ENCODE data around the gene NR3C1.

Gene NR3C1

GRCh38 chr5:143244000-143244736, 159.3 kb downstream of the NR3C1 start:
- Histone ChIP-seq H2BK120ac (ENCODE audit: low read depth, low read length) (peak overlapping the region; percentile 98), H3K14ac (ENCODE audit: low read length in 2 of 2) (no peak overlapping the region), H3K36me3 (ENCODE audit: control insufficient read depth in 1 of 2, insufficient read depth in 2 of 2, low read depth in 1 of 2, low read length in 2 of 2) (no peaks in the 10 kb centered on the region), H2AFZ (ENCODE audit: low read depth, low read length) (peak overlapping the region; percentile 36), H3K4me2 (ENCODE audit: low read length, poor library complexity, severe bottlenecking) (peak overlapping the region; percentile 73), H3K4me1 (ENCODE audit: control insufficient read depth, insufficient read depth, low read depth, low read length) (peaks cover 20% of the 10 kb centered on the region), H3K79me1 (replicated peaks; ENCODE audit: low read length, poor library complexity, severe bottlenecking) (peaks cover 2% of the 10 kb centered on the region), H3K27ac (ENCODE audit: low read length, poor library complexity, severe bottlenecking) (peak overlapping the region; percentile 99), H2BK15ac (ENCODE audit: low read depth, poor library complexity, severe bottlenecking) (peak overlapping the region; percentile 88), H3K9me3 (ENCODE audit: control insufficient read depth, low read length) (no peaks in the 10 kb centered on the region), H3K23ac (ENCODE audit: low read length in 2 of 2) (no peak overlapping the region), H2AK5ac (ENCODE audit: low read length, severe bottlenecking) (peak overlapping the region; percentile 88), H4K8ac (ENCODE audit: low read length) (peak overlapping the region; percentile 85), H3K4ac (ENCODE audit: low read depth in 1 of 2, low read length in 2 of 2) (peak overlapping the region; percentile 86 to 94), H2BK5ac (ENCODE audit: low read depth, low read length, poor library complexity, severe bottlenecking) (peak overlapping the region; percentile 98), H3K18ac (ENCODE audit: low read depth in 1 of 2, low read length in 2 of 2) (peak overlapping the region; percentile 90 to 98), H2BK12ac (ENCODE audit: low read length in 2 of 2) (peak overlapping the region; percentile 83 to 99), H3K9ac (ENCODE audit: low read length) (peak overlapping the region; percentile 92), H3K27me3 (ENCODE audit: control insufficient read depth in 1 of 2, insufficient read depth in 1 of 2, low read length in 2 of 2) (no peaks in the 10 kb centered on the region), H3K4me3 (ENCODE audit: insufficient read depth in 1 of 2, low read depth in 1 of 2, low read length in 2 of 2) (peak overlapping the region in 1 of 2 experiments; percentile 63), H4K91ac (ENCODE audit: low read length) (peak overlapping the region; percentile 87)
- 1% methylated on average over 16 of the region's 16 CpGs for WGBS
- DNase-seq, result peak; percentile 98

DNA sequence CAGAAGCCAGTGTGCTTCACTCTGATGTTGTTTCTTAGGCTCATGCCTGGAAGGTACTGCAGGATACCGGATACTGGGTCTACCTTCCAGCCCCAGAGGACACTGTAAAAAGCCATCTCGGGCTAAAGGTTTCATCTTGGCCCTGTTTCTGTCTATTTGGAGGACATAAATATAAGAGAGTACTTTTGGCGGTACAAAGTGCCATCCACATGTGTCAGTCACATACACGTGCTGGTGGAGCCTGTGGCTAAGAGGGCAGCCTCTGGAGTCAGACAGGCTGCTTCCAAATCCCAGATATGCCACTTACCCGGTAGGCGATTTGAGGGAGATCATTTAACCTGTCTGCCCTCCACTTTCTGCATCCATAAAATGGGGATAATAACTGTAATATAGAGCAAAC, 160.4 kb downstream of the NR3C1 start:
- no peak overlapping the region for H2BK15ac ChIP-seq (ENCODE audit: low read depth, poor library complexity, severe bottlenecking)
- no peak overlapping the region for H3K14ac ChIP-seq (ENCODE audit: low read length in 2 of 2)
- no peak for DNase-seq
- no peak overlapping the region for H3K4me2 ChIP-seq (ENCODE audit: low read length, poor library complexity, severe bottlenecking)
- peaks cover 2% of the 10 kb centered on the region for H3K79me1 ChIP-seq (replicated peaks; ENCODE audit: low read length, poor library complexity, severe bottlenecking)
- no peaks in the 10 kb centered on the region for H3K27me3 ChIP-seq (ENCODE audit: control insufficient read depth in 1 of 2, insufficient read depth in 1 of 2, low read length in 2 of 2)
- peak overlapping the region; percentile 88 for H3K18ac ChIP-seq (ENCODE audit: low read depth in 1 of 2, low read length in 2 of 2)
- peak overlapping the region in 1 of 2 experiments; percentile 63 for H3K4me3 ChIP-seq (ENCODE audit: insufficient read depth in 1 of 2, low read depth in 1 of 2, low read length in 2 of 2)
- peak overlapping the region in 1 of 2 experiments; percentile 20 for H3K23ac ChIP-seq (ENCODE audit: low read length in 2 of 2)
- H3K9me3 ChIP-seq (ENCODE audit: control insufficient read depth, low read length), result no peaks in the 10 kb centered on the region
- H2BK120ac ChIP-seq (ENCODE audit: low read depth, low read length), result peak overlapping the region; percentile 98
- peak overlapping the region; percentile 67 for H4K8ac ChIP-seq (ENCODE audit: low read length)
- no peak overlapping the region for H2AFZ ChIP-seq (ENCODE audit: low read depth, low read length)
- H3K27ac ChIP-seq (ENCODE audit: low read length, poor library complexity, severe bottlenecking), result peak overlapping the region; percentile 97
- peak overlapping the region; percentile 92 for H3K9ac ChIP-seq (ENCODE audit: low read length)
- 72% methylated on average over 4 of the region's 6 CpGs for WGBS
- H3K36me3 ChIP-seq (ENCODE audit: control insufficient read depth in 1 of 2, insufficient read depth in 2 of 2, low read depth in 1 of 2, low read length in 2 of 2), result no peaks in the 10 kb centered on the region
- peak overlapping the region; percentile 94 for H4K91ac ChIP-seq (ENCODE audit: low read length)
- H3K4ac ChIP-seq (ENCODE audit: low read depth in 1 of 2, low read length in 2 of 2), result peak overlapping the region; percentile 92 to 99
- H3K4me1 ChIP-seq (ENCODE audit: control insufficient read depth, insufficient read depth, low read depth, low read length), result peaks cover 17% of the 10 kb centered on the region
- no peak overlapping the region for H2BK5ac ChIP-seq (ENCODE audit: low read depth, low read length, poor library complexity, severe bottlenecking)
- H2AK5ac ChIP-seq (ENCODE audit: low read length, severe bottlenecking), result peak overlapping the region; percentile 67
- peak overlapping the region; percentile 95 to 99 for H2BK12ac ChIP-seq (ENCODE audit: low read length in 2 of 2)

GRCh38 chr5:143241892-143242291, 161.6 kb downstream of the NR3C1 start:
- no peak overlapping the region for H2BK120ac ChIP-seq (ENCODE audit: low read depth, low read length)
- H3K4me3 ChIP-seq (ENCODE audit: insufficient read depth in 1 of 2, low read depth in 1 of 2, low read length in 2 of 2), result peak overlapping the region in 1 of 2 experiments; percentile 39
- H3K18ac ChIP-seq (ENCODE audit: low read depth in 1 of 2, low read length in 2 of 2), result no peak overlapping the region
- no peak overlapping the region for H4K8ac ChIP-seq (ENCODE audit: low read length)
- H2BK12ac ChIP-seq (ENCODE audit: low read length in 2 of 2), result no peak overlapping the region
- no peak overlapping the region for H3K23ac ChIP-seq (ENCODE audit: low read length in 2 of 2)
- H3K14ac ChIP-seq (ENCODE audit: low read length in 2 of 2), result no peak overlapping the region
- H4K91ac ChIP-seq (ENCODE audit: low read length), result no peak overlapping the region
- H2BK5ac ChIP-seq (ENCODE audit: low read depth, low read length, poor library complexity, severe bottlenecking), result no peak overlapping the region
- 4% methylated on average over 1 of the region's 1 CpG for WGBS
- peaks cover 2% of the 10 kb centered on the region for H3K79me1 ChIP-seq (replicated peaks; ENCODE audit: low read length, poor library complexity, severe bottlenecking)
- no peaks in the 10 kb centered on the region for H3K36me3 ChIP-seq (ENCODE audit: control insufficient read depth in 1 of 2, insufficient read depth in 2 of 2, low read depth in 1 of 2, low read length in 2 of 2)
- H3K9me3 ChIP-seq (ENCODE audit: control insufficient read depth, low read length), result no peaks in the 10 kb centered on the region
- H2AK5ac ChIP-seq (ENCODE audit: low read length, severe bottlenecking), result no peak overlapping the region
- H3K27ac ChIP-seq (ENCODE audit: low read length, poor library complexity, severe bottlenecking), result no peak overlapping the region
- H3K4ac ChIP-seq (ENCODE audit: low read depth in 1 of 2, low read length in 2 of 2), result no peak overlapping the region
- H3K27me3 ChIP-seq (ENCODE audit: control insufficient read depth in 1 of 2, insufficient read depth in 1 of 2, low read length in 2 of 2), result no peaks in the 10 kb centered on the region
- peak overlapping the region; percentile 44 for H3K9ac ChIP-seq (ENCODE audit: low read length)
- H3K4me2 ChIP-seq (ENCODE audit: low read length, poor library complexity, severe bottlenecking), result no peak overlapping the region
- H2BK15ac ChIP-seq (ENCODE audit: low read depth, poor library complexity, severe bottlenecking), result no peak overlapping the region
- peaks cover 17% of the 10 kb centered on the region for H3K4me1 ChIP-seq (ENCODE audit: control insufficient read depth, insufficient read depth, low read depth, low read length)
- no peak overlapping the region for H2AFZ ChIP-seq (ENCODE audit: low read depth, low read length)
- peak; percentile 54 for DNase-seq

GRCh38 chr5:143239882-143240518, 163.5 kb downstream of the NR3C1 start:
- H3K4me2 ChIP-seq (ENCODE audit: low read length, poor library complexity, severe bottlenecking), result no peak overlapping the region
- no peak overlapping the region for H3K4me3 ChIP-seq (ENCODE audit: insufficient read depth in 1 of 2, low read depth in 1 of 2, low read length in 2 of 2)
- H3K14ac ChIP-seq (ENCODE audit: low read length in 2 of 2), result peak overlapping the region in 1 of 2 experiments; percentile 75
- peaks cover 13% of the 10 kb centered on the region for H3K4me1 ChIP-seq (ENCODE audit: control insufficient read depth, insufficient read depth, low read depth, low read length)
- H3K4ac ChIP-seq (ENCODE audit: low read depth in 1 of 2, low read length in 2 of 2), result peak overlapping the region in 1 of 2 experiments; percentile 73
- peak; percentile 71 for DNase-seq
- no peak overlapping the region for H2BK5ac ChIP-seq (ENCODE audit: low read depth, low read length, poor library complexity, severe bottlenecking)
- H2BK120ac ChIP-seq (ENCODE audit: low read depth, low read length), result no peak overlapping the region
- H3K23ac ChIP-seq (ENCODE audit: low read length in 2 of 2), result peak overlapping the region in 1 of 2 experiments; percentile 40
- no peaks in the 10 kb centered on the region for H3K9me3 ChIP-seq (ENCODE audit: control insufficient read depth, low read length)
- no peaks in the 10 kb centered on the region for H3K27me3 ChIP-seq (ENCODE audit: control insufficient read depth in 1 of 2, insufficient read depth in 1 of 2, low read length in 2 of 2)
- H3K79me1 ChIP-seq (replicated peaks; ENCODE audit: low read length, poor library complexity, severe bottlenecking), result peaks cover 2% of the 10 kb centered on the region
- WGBS, result 94% methylated on average over 5 of the region's 5 CpGs
- no peak overlapping the region for H2BK15ac ChIP-seq (ENCODE audit: low read depth, poor library complexity, severe bottlenecking)
- H3K9ac ChIP-seq (ENCODE audit: low read length), result no peak overlapping the region
- no peak overlapping the region for H3K27ac ChIP-seq (ENCODE audit: low read length, poor library complexity, severe bottlenecking)
- H2AK5ac ChIP-seq (ENCODE audit: low read length, severe bottlenecking), result peak overlapping the region; percentile 11
- H2BK12ac ChIP-seq (ENCODE audit: low read length in 2 of 2), result peak overlapping the region in 1 of 2 experiments; percentile 59
- peak overlapping the region in 1 of 2 experiments; percentile 37 for H3K18ac ChIP-seq (ENCODE audit: low read depth in 1 of 2, low read length in 2 of 2)
- no peaks in the 10 kb centered on the region for H3K36me3 ChIP-seq (ENCODE audit: control insufficient read depth in 1 of 2, insufficient read depth in 2 of 2, low read depth in 1 of 2, low read length in 2 of 2)
- no peak overlapping the region for H2AFZ ChIP-seq (ENCODE audit: low read depth, low read length)
- H4K91ac ChIP-seq (ENCODE audit: low read length), result no peak overlapping the region
- no peak overlapping the region for H4K8ac ChIP-seq (ENCODE audit: low read length)

All from mesenchymal stem cell (in vitro differentiated cells and primary cell).